Skeletal muscle tissue (tissue), 4 donors: ENCODE data around the gene CDT1. TPM values are rescaled to one million over a fixed set of nuclear protein-coding genes. Genes with fewer than 3 reads are reported as not detected.

Source experiments
- H3K27ac ChIP-seq: one replicate; pipeline ENCODE4 v1.7.0; 2013; ENCODE audit warnings: mild to moderate bottlenecking, low read depth, low read length, inconsistent platforms
- H3K27me3 ChIP-seq, 3 donors: one replicate each; pipeline ENCODE4 v1.7.0; 2013; ENCODE audit warnings: low read length in 3 of 3; ENCODE audit not compliant: control insufficient read depth in 3 of 3, insufficient read depth in 3 of 3
- H3K36me3 ChIP-seq, 3 donors: one replicate each; pipeline ENCODE4 v1.7.0; 2013; ENCODE audit warnings: low read length in 3 of 3; ENCODE audit not compliant: control insufficient read depth in 3 of 3, insufficient read depth in 3 of 3
- H3K4me1 ChIP-seq, 3 donors: one replicate each; pipeline ENCODE4 v1.7.0; 2013; ENCODE audit warnings: low read length in 3 of 3, mild to moderate bottlenecking in 3 of 3; ENCODE audit not compliant: control insufficient read depth in 3 of 3, insufficient read depth in 3 of 3
- H3K4me3 ChIP-seq, 3 donors: one replicate each; pipeline ENCODE4 v1.7.0; 2013; ENCODE audit warnings: low read length in 3 of 3
- H3K9ac ChIP-seq, 3 donors: one replicate each; pipeline ENCODE4 v1.7.0; 2013; ENCODE audit warnings: low read length in 3 of 3, mild to moderate bottlenecking in 3 of 3, moderate library complexity in 2 of 3, low read depth in 1 of 3
- H3K9me3 ChIP-seq, 3 donors: one replicate each; pipeline ENCODE4 v1.7.0; 2013; ENCODE audit warnings: low read length in 3 of 3; ENCODE audit not compliant: control insufficient read depth in 3 of 3
- total RNA-seq: library from RNA; depleted of rRNA; stranded (reverse); fragments of >200 nt; gene quantifications from one replicate; pipeline ENCODE4 v1.2.3, GENCODE V29; 2014
- donor health status: Osteomylitis.

Gene CDT1
- total RNA-seq: 6.3 TPM

- Histone ChIP-seq H3K9ac (peak within 1 kb of the TSS in 2 of 3 donors; percentile 56 to 62), H3K27ac (no peak within 1 kb of the TSS), H3K9me3 (no peaks in the 10 kb centered on the region), H3K27me3 (peaks cover 0 to 16% (median 3%) of the 10 kb centered on the region in 3 donors), H3K4me1 (peaks cover 5 to 16% (median 13%) of the 10 kb centered on the region in 3 donors), H3K36me3 (no peaks in the 10 kb centered on the region), H3K4me3 (peak within 1 kb of the TSS; percentile 62 to 73 (median 71))
Measured at GRCh38 chr16:88803264-88803987, at the start of gene CDT1. Gene CDT1, plus strand, starts transcription at chr16:88803789. Its CDS starts 43 bp downstream, at chr16:88803832.

GRCh38 chr16:88754109-88754911 is 49.3 kb upstream of the CDT1 start:
- Histone ChIP-seq H3K9me3 (peaks cover 0 to 8% (median 3%) of the 10 kb centered on the region in 3 donors), H3K27ac (no peak overlapping the region)

GRCh38 chr16:88754912-88755744 is 48.5 kb upstream of the CDT1 start:
- H3K4me3 ChIP-seq: no peak overlapping the region
- H3K9ac ChIP-seq: no peak overlapping the region
- no peak overlapping the region for H3K27ac ChIP-seq

More at GRCh38 chr16:88754109-88754911, 49.3 kb upstream of the CDT1 start:
- H3K9ac ChIP-seq: no peak overlapping the region
- H3K4me3 ChIP-seq: no peak overlapping the region
- H3K27me3 ChIP-seq: peaks cover 0 to 6% (median 6%) of the 10 kb centered on the region in 3 donors
- no peaks in the 10 kb centered on the region for H3K36me3 ChIP-seq
- H3K4me1 ChIP-seq: no peaks in the 10 kb centered on the region

GRCh38 chr16:88755745-88756443 is 47.7 kb upstream of the CDT1 start:
- Histone ChIP-seq H3K9me3 (peaks cover 0 to 8% (median 3%) of the 10 kb centered on the region in 3 donors), H3K36me3 (no peaks in the 10 kb centered on the region), H3K9ac (no peak overlapping the region), H3K4me3 (no peak overlapping the region), H3K4me1 (peaks cover 0 to 2% (median 0%) of the 10 kb centered on the region in 3 donors), H3K27me3 (peaks cover 0 to 6% (median 6%) of the 10 kb centered on the region in 3 donors), H3K27ac (no peak overlapping the region)

More at GRCh38 chr16:88754912-88755744, 48.5 kb upstream of the CDT1 start:
- peaks cover 0 to 6% (median 6%) of the 10 kb centered on the region in 3 donors for H3K27me3 ChIP-seq
- peaks cover 0 to 8% (median 3%) of the 10 kb centered on the region in 3 donors for H3K9me3 ChIP-seq
- peaks cover 0 to 2% (median 0%) of the 10 kb centered on the region in 3 donors for H3K4me1 ChIP-seq
- H3K36me3 ChIP-seq: no peaks in the 10 kb centered on the region

- peaks cover 0 to 8% (median 3%) of the 10 kb centered on the region in 3 donors for H3K9me3 ChIP-seq
- H3K36me3 ChIP-seq: no peaks in the 10 kb centered on the region
- no peak overlapping the region for H3K9ac ChIP-seq
- H3K4me3 ChIP-seq: no peak overlapping the region
- H3K27me3 ChIP-seq: peaks cover 0 to 6% (median 6%) of the 10 kb centered on the region in 3 donors
- peaks cover 0 to 8% (median 3%) of the 10 kb centered on the region in 3 donors for H3K4me1 ChIP-seq
- H3K27ac ChIP-seq: no peak overlapping the region
Measured at GRCh38 chr16:88758227-88758943, 45.2 kb upstream of the CDT1 start.

GRCh38 chr16:88758944-88759244 is 44.7 kb upstream of the CDT1 start:
- H3K27ac ChIP-seq: no peak overlapping the region

GRCh38 chr16:88759245-88759975 is 44.2 kb upstream of the CDT1 start:
- H3K9me3 ChIP-seq: peaks cover 0 to 8% (median 3%) of the 10 kb centered on the region in 3 donors
- H3K36me3 ChIP-seq: no peaks in the 10 kb centered on the region
- H3K27ac ChIP-seq: no peak overlapping the region
- H3K9ac ChIP-seq: no peak overlapping the region
- no peak overlapping the region for H3K4me3 ChIP-seq
- H3K4me1 ChIP-seq: peaks cover 0 to 8% (median 6%) of the 10 kb centered on the region in 3 donors
- peaks cover 0 to 6% (median 6%) of the 10 kb centered on the region in 3 donors for H3K27me3 ChIP-seq

More at GRCh38 chr16:88758944-88759244, 44.7 kb upstream of the CDT1 start:
- Histone ChIP-seq H3K27me3 (peaks cover 0 to 6% (median 6%) of the 10 kb centered on the region in 3 donors), H3K4me1 (peaks cover 0 to 8% (median 5%) of the 10 kb centered on the region in 3 donors), H3K36me3 (no peaks in the 10 kb centered on the region), H3K9ac (no peak overlapping the region), H3K9me3 (peaks cover 0 to 8% (median 3%) of the 10 kb centered on the region in 3 donors), H3K4me3 (no peak overlapping the region)

- H3K9ac ChIP-seq: no peak overlapping the region
- H3K27ac ChIP-seq: no peak overlapping the region
Measured at GRCh38 chr16:88759976-88760350, 43.6 kb upstream of the CDT1 start.

More at GRCh38 chr16:88759976-88760350, 43.6 kb upstream of the CDT1 start:
- Histone ChIP-seq H3K27me3 (peaks cover 0 to 7% (median 6%) of the 10 kb centered on the region in 3 donors), H3K4me3 (no peak overlapping the region), H3K9me3 (peaks cover 0 to 8% (median 3%) of the 10 kb centered on the region in 3 donors), H3K36me3 (no peaks in the 10 kb centered on the region), H3K4me1 (peaks cover 0 to 8% (median 6%) of the 10 kb centered on the region in 3 donors)
